ENCODE data around the gene TAF9B.
"Not testable (repeated sequence)": the region's sequence is repeated elsewhere in the genome, so short reads cannot be mapped to it uniquely, and the experiment has no call there.

The TAF9B gene

GRCh38 chrX:78165425-78165824 lies 26.0 kb upstream of the TAF9B start:
- no peaks in the 10 kb centered on the region for H3K27me3 ChIP-seq (ENCODE audit: insufficient read depth, low read length)
- no peak overlapping the region for H3K23ac ChIP-seq (ENCODE audit: low read length)

GRCh38 chrX:78163175-78163574 lies 23.7 kb upstream of the TAF9B start:
- not testable (repeated sequence) for H3K36me3 ChIP-seq (ENCODE audit: control insufficient read depth in 1 of 2, insufficient read depth in 2 of 2, low read length in 2 of 2); H2AK5ac ChIP-seq (ENCODE audit: low read length); DNase-seq; H3K9me3 ChIP-seq (ENCODE audit: insufficient read depth, low read depth, low read length); H3K4ac ChIP-seq (ENCODE audit: low read depth, low read length); H2BK12ac ChIP-seq (ENCODE audit: low read length); H2BK5ac ChIP-seq (ENCODE audit: low read depth, low read length, poor library complexity); H2AFZ ChIP-seq (ENCODE audit: insufficient read depth, low read length, poor library complexity); H3K79me2 ChIP-seq (ENCODE audit: control insufficient read depth, insufficient read depth, low read length, poor library complexity); H3K79me1 ChIP-seq (ENCODE audit: low read length); H2BK120ac ChIP-seq (ENCODE audit: insufficient read depth, low read length, poor library complexity); H3K4me3 ChIP-seq (ENCODE audit: low read depth, low read length); H3K14ac ChIP-seq (ENCODE audit: low read length); H3K23ac ChIP-seq (ENCODE audit: low read length); H3K18ac ChIP-seq (ENCODE audit: low read length); H3K4me1 ChIP-seq (ENCODE audit: control insufficient read depth in 1 of 2, insufficient read depth in 2 of 2, low read length in 2 of 2); H4K12ac ChIP-seq (ENCODE audit: low read depth, low read length); H4K8ac ChIP-seq (ENCODE audit: low read depth, low read length); H3K4me2 ChIP-seq (ENCODE audit: low read length); H3K9ac ChIP-seq (ENCODE audit: low read length); H3K27me3 ChIP-seq (ENCODE audit: insufficient read depth, low read length); H3K27ac ChIP-seq (ENCODE audit: low read depth, low read length); H4K91ac ChIP-seq (ENCODE audit: low read depth, low read length)
- WGBS (ENCODE audit: extremely low coverage, insufficient coverage, insufficient read length): no CpG with 5 or more reads among the region's 4 CpGs

More at GRCh38 chrX:78165425-78165824, 26.0 kb upstream of the TAF9B start:
- Histone ChIP-seq H2AK5ac (ENCODE audit: low read length) (no peak overlapping the region), H3K4me3 (ENCODE audit: low read depth, low read length) (no peak overlapping the region), H2BK5ac (ENCODE audit: low read depth, low read length, poor library complexity) (no peak overlapping the region), H3K4me1 (ENCODE audit: control insufficient read depth in 1 of 2, insufficient read depth in 2 of 2, low read length in 2 of 2) (no peaks in the 10 kb centered on the region), H3K79me2 (ENCODE audit: control insufficient read depth, insufficient read depth, low read length, poor library complexity) (no peaks in the 10 kb centered on the region), H3K14ac (ENCODE audit: low read length) (no peak overlapping the region), H3K18ac (ENCODE audit: low read length) (no peak overlapping the region), H3K9ac (ENCODE audit: low read length) (no peak overlapping the region), H3K4me2 (ENCODE audit: low read length) (no peak overlapping the region), H3K27ac (ENCODE audit: low read depth, low read length) (no peak overlapping the region), H4K8ac (ENCODE audit: low read depth, low read length) (no peak overlapping the region), H2BK120ac (ENCODE audit: insufficient read depth, low read length, poor library complexity) (no peak overlapping the region), H3K36me3 (ENCODE audit: control insufficient read depth in 1 of 2, insufficient read depth in 2 of 2, low read length in 2 of 2) (no peaks in the 10 kb centered on the region), H2AFZ (ENCODE audit: insufficient read depth, low read length, poor library complexity) (no peak overlapping the region), H3K9me3 (ENCODE audit: insufficient read depth, low read depth, low read length) (no peaks in the 10 kb centered on the region), H2BK12ac (ENCODE audit: low read length) (no peak overlapping the region), H4K91ac (ENCODE audit: low read depth, low read length) (no peak overlapping the region), H4K12ac (ENCODE audit: low read depth, low read length) (no peak overlapping the region), H3K4ac (ENCODE audit: low read depth, low read length) (no peak overlapping the region), H3K79me1 (ENCODE audit: low read length) (no peaks in the 10 kb centered on the region)
- no CpG with 5 or more reads among the region's 1 CpG for WGBS (ENCODE audit: extremely low coverage, insufficient coverage, insufficient read length)
- no peak for DNase-seq

GRCh38 chrX:78160711-78161110 lies 21.3 kb upstream of the TAF9B start:
- DNase-seq; H3K9me3 ChIP-seq (ENCODE audit: insufficient read depth, low read depth, low read length); H3K79me2 ChIP-seq (ENCODE audit: control insufficient read depth, insufficient read depth, low read length, poor library complexity); H3K23ac ChIP-seq (ENCODE audit: low read length); H3K4ac ChIP-seq (ENCODE audit: low read depth, low read length); H2BK12ac ChIP-seq (ENCODE audit: low read length); H4K8ac ChIP-seq (ENCODE audit: low read depth, low read length); H3K4me3 ChIP-seq (ENCODE audit: low read depth, low read length); H3K14ac ChIP-seq (ENCODE audit: low read length); H2AK5ac ChIP-seq (ENCODE audit: low read length); H3K9ac ChIP-seq (ENCODE audit: low read length); H4K12ac ChIP-seq (ENCODE audit: low read depth, low read length); H2BK120ac ChIP-seq (ENCODE audit: insufficient read depth, low read length, poor library complexity); H3K27me3 ChIP-seq (ENCODE audit: insufficient read depth, low read length); H3K18ac ChIP-seq (ENCODE audit: low read length); H3K4me1 ChIP-seq (ENCODE audit: control insufficient read depth in 1 of 2, insufficient read depth in 2 of 2, low read length in 2 of 2); H4K91ac ChIP-seq (ENCODE audit: low read depth, low read length); H3K4me2 ChIP-seq (ENCODE audit: low read length); H3K79me1 ChIP-seq (ENCODE audit: low read length); H3K27ac ChIP-seq (ENCODE audit: low read depth, low read length); H2BK5ac ChIP-seq (ENCODE audit: low read depth, low read length, poor library complexity); H3K36me3 ChIP-seq (ENCODE audit: control insufficient read depth in 1 of 2, insufficient read depth in 2 of 2, low read length in 2 of 2); H2AFZ ChIP-seq (ENCODE audit: insufficient read depth, low read length, poor library complexity): not testable (repeated sequence)
- no CpG with 5 or more reads among the region's 4 CpGs for WGBS (ENCODE audit: extremely low coverage, insufficient coverage, insufficient read length)

GRCh38 chrX:78157846-78158245 lies 18.4 kb upstream of the TAF9B start:
- H3K27me3 ChIP-seq (ENCODE audit: insufficient read depth, low read length); H2BK5ac ChIP-seq (ENCODE audit: low read depth, low read length, poor library complexity); H4K91ac ChIP-seq (ENCODE audit: low read depth, low read length); H4K12ac ChIP-seq (ENCODE audit: low read depth, low read length); H3K4me2 ChIP-seq (ENCODE audit: low read length); DNase-seq; H3K4me3 ChIP-seq (ENCODE audit: low read depth, low read length); H3K27ac ChIP-seq (ENCODE audit: low read depth, low read length); H2AFZ ChIP-seq (ENCODE audit: insufficient read depth, low read length, poor library complexity); H4K8ac ChIP-seq (ENCODE audit: low read depth, low read length); H3K4ac ChIP-seq (ENCODE audit: low read depth, low read length); H3K79me1 ChIP-seq (ENCODE audit: low read length); H3K18ac ChIP-seq (ENCODE audit: low read length); H3K14ac ChIP-seq (ENCODE audit: low read length); H2BK12ac ChIP-seq (ENCODE audit: low read length); H3K23ac ChIP-seq (ENCODE audit: low read length); H2AK5ac ChIP-seq (ENCODE audit: low read length); H3K4me1 ChIP-seq (ENCODE audit: control insufficient read depth in 1 of 2, insufficient read depth in 2 of 2, low read length in 2 of 2); H3K79me2 ChIP-seq (ENCODE audit: control insufficient read depth, insufficient read depth, low read length, poor library complexity); H3K9ac ChIP-seq (ENCODE audit: low read length); H3K36me3 ChIP-seq (ENCODE audit: control insufficient read depth in 1 of 2, insufficient read depth in 2 of 2, low read length in 2 of 2); H3K9me3 ChIP-seq (ENCODE audit: insufficient read depth, low read depth, low read length); H2BK120ac ChIP-seq (ENCODE audit: insufficient read depth, low read length, poor library complexity): not testable (repeated sequence)
- WGBS (ENCODE audit: extremely low coverage, insufficient coverage, insufficient read length): no CpG with 5 or more reads among the region's 10 CpGs

Measured in trophoblast cell (in vitro differentiated cells and primary cell).